ENCODE data around the gene ZDHHC5.

- TF ChIP-seq CTCF (IDR thresholded peaks at IDR 0.05), result no peak
- no peak for TF ChIP-seq EZH2 (IDR thresholded peaks at IDR 0.05; ENCODE audit: borderline replicate concordance, insufficient read depth, low read depth, low read length, poor library complexity, severe bottlenecking)
Observed at GRCh38 chr11:57698843-57699365, 31.0 kb downstream of the ZDHHC5 start.
